Mesenteric fat pad (tissue), 1 donor: ENCODE measurements around the gene VPS13D. TPM values are rescaled to one million over a fixed set of nuclear protein-coding genes. Genes with fewer than 3 reads are reported as not detected.

Experiments
- DNase-seq: peaks from one replicate; pipeline ENCODE4 v3.0.0-alpha.2; 2020; ENCODE audit warnings: low spot score
- long read RNA-seq: library from polyadenylated mRNA; unstranded; transcript quantifications from one replicate; pipeline ENCODE4 v2.0.0, GENCODE V29; 2020
- total RNA-seq: library from RNA; stranded (reverse); fragmentation: NEBNext Ultra II Directional; extraction: Animal tissue kit (Norgen Biotek cat#: 25700); gene quantifications from one replicate; pipeline ENCODE4 v1.2.1, GENCODE V29; 2021
- donor health status: DM: yes; HTN: yes; CAD: no.

Gene VPS13D
- total RNA-seq = 143 TPM
- long read RNA-seq, transcript VPS13D-220 (3 exons, 554 nt) = major isoform, 13 of 253 reads
- long read RNA-seq, partial matches to known transcripts = 50 of 253 reads
- long read RNA-seq, other reads (novel, unspliced or antisense) = 185 of 253 reads

GRCh38 chr1:12229835-12230548 lies at the start of gene VPS13D:
TSS of gene VPS13D (plus strand) at chr1:12230030. CDS start at chr1:12234267, 4,237 bp downstream.
- peak; percentile 95 for DNase-seq

DNA sequence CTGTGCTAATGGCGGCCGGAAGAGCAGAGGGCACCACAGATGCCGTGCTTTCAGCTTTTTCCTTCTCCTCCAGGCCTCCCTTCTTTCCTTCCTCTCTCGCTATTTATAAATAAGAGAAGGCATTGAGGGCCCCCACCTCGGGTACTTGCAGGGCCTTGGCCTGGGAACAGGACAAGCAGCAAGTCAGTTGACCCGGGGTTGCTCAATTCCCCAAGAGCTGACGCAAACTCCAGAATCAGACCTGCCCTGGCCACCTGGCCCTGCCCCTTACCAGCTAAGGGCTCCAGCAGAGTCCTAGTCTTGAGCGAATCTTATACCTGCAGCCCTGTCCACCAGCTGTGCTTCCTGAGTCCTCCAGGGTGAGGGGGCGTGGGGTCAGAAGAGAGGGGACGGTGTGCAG lies 49.5 kb upstream of the VPS13D start:
- no peak for DNase-seq

- DNase-seq = no peak
Observed at GRCh38 chr1:12180903-12181302, 48.9 kb upstream of the VPS13D start.

GRCh38 chr1:12181568-12181967 lies 48.3 kb upstream of the VPS13D start:
- no peak for DNase-seq

DNA sequence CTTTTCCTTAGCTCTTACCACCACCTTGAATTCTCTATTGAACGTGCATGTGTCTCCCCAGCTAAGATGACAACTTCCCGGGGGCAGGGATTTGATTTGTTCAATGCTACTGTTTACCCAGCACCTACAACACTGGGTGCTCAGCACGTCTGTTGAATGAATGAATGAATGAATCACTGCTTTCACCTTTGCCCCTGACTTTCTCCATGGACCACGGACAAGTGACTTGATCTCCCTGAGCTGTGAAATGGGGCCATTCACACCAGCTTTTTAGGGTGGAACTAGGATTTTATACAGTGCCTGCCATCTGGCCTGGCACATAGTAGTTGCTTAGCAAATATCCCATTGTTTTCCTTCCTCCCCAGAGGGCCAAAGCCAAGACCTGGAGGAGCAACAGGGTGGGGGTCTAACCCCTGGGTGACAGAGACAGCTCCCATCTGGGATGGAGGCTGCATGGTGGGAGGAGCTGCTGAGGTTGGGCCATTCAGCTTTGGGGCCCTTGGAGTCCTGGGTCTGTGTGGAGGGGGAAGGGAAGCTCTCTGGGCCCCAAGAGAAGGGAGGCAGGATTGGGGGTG lies 47.3 kb upstream of the VPS13D start:
- DNase-seq = no peak

- no peak for DNase-seq
Observed at GRCh38 chr1:12183095-12183794, 46.6 kb upstream of the VPS13D start.

- no peak for DNase-seq
Observed at GRCh38 chr1:12184008-12184681, 45.7 kb upstream of the VPS13D start.

DNA sequence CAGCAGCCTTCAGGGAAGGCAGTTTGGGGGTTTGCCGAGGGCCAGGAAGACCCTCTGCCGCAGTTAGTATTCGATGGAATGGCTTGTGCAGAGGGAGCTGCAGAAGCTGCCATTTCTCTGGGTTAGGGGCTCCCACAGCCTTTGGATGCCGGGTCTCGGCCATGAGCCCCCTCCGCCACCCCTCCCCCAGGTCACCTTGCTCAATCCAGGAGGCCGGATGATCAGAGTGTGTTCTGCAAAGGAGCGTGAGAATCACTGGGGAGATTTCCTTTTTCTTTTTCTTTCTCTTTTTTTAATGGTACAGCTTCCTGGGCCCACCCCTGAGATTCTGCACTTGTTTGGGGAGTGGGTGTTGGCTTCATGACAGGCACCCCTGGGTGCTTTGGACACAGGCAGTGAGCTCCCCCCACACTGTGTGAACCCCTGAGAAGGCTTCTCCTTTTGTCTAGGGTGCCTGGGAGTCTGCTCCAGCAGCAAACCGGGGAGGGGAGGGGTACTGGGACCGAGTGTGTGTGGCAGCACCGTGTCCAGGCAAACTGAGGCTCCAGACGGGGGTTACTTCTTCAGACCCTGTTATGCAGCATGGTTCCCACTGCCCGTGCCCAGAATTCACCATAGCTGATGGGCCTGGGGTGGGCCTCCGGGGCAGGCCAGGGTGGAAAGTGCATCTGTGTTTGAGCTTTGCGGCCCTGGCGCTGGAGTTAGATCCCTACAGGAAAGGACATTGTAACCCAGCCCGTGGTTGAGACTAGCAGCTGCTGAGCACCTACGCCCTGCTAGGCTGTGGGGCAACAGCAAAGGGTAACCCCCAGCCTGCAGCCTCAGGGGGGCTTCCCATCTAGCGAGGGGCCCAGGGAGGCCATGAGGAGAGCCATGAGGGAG lies 44.6 kb upstream of the VPS13D start:
- no peak for DNase-seq

DNA sequence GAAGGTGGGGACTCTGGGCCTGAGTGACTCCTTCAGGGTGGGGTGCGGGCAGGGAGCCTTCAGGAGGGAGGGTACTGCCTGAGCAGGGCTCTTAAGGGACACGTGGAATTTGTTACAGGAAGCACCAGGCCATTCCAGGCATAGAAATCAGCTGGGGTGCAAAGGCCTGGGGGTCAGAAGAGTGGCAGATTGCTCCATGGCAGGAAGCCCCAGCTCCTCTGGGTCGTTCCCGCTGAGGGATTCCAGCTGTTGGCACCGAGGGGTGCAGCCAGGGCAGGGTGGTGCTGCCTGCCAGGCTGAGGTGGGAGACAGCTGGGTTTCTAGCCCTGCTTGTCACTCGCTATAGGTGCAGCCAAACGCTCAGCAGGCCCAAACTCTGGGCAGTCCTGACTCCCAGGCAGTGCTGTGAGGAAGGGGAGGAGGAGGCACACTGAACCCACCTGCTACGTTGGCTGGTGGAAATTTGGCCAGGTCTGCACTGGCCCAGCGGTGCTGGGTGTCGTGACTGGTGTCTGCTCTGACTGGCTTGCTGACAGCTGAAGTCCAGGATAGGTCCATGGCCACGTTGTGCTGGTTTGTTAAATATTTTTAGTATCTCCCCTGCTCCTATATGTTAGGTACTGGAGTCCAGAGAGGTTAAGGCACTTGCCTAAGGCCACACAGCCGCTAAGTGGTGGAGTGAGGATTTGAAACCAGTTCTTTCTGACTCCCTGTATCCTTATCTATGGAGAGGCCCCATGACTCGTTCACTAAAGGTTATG lies 43.7 kb upstream of the VPS13D start:
- DNase-seq = no peak

DNA sequence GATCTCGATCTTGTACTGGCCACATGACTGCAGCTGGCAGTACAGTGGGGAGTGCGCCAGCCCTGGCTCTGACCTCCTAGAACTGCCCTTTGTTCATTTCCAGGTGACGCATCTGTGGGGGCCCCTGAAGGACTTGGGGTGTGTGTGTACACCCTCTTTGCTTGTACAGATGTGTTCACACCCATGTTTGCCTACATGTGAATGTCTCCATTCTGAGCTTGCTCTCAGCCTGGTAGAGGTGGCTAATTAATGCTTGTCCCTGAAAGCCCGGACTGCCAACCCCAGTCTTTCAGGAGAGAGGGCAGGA lies 43.2 kb upstream of the VPS13D start:
- DNase-seq = no peak

- no peak for DNase-seq
Observed at GRCh38 chr1:12188115-12188514, 41.7 kb upstream of the VPS13D start.

DNA sequence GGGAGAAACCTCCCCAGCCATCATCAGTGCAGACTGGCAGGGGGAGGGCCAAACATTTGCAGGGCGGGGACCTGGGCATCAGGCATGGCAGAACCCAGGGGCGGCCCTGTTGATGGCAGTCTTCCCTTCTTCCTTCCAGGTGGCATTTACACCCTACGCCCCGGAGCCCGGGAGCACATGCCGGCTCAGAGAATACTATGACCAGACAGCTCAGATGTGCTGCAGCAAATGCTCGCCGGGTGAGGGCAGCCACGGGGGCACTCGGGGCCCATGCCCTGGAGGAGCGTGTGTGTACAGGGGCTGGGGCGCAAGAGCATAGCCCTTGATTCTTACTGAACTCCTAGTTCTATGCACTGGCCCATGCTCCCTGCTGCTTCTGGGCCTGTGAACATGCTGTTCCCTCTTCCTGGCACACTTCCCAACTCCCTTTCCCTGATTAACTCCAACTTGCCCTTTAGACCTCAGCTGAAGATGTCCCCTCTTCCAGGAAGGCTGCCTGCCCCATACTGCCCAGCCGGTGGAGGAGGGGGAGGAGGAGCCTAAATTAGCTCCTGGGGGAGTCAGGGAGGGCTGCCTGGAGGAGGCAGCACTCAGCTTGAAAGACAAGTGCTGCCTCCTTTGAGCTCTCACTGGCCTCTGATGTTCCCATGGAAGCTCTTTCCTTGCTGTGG lies 41.0 kb upstream of the VPS13D start:
- no peak for DNase-seq

- no peak for DNase-seq
Observed at GRCh38 chr1:12189328-12189682, 40.5 kb upstream of the VPS13D start.

- no peak for DNase-seq
Observed at GRCh38 chr1:12191242-12192032, 38.4 kb upstream of the VPS13D start.

DNA sequence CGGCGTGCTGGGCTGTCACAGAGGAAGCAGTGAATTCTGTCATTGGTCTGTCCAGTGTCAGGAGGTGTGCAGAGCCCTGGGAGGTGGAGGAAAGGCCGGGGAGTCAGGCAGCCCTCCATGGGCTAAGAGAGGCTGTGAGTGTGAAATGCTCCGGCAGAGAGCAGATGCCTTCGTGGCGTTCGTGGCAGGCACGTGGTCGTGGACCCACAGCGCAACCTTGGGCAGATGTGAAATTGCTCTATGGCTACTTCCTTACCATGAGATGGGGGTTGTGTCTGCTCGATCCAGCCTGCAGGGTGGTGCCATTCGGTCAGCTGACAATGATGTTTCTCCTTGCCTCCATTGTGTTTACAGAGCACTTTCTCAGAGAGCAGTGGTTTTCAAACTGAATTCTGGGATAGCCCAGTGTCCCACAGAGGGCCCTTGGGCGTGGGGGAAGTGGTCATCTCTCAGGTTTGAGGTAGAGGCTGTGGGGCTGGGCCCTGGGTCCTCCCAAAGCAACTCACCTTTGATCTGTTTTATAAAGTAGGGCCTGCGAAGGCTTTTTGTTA lies 35.1 kb upstream of the VPS13D start:
- DNase-seq = no peak

- no peak for DNase-seq
Observed at GRCh38 chr1:12195416-12195815, 34.4 kb upstream of the VPS13D start.

DNA sequence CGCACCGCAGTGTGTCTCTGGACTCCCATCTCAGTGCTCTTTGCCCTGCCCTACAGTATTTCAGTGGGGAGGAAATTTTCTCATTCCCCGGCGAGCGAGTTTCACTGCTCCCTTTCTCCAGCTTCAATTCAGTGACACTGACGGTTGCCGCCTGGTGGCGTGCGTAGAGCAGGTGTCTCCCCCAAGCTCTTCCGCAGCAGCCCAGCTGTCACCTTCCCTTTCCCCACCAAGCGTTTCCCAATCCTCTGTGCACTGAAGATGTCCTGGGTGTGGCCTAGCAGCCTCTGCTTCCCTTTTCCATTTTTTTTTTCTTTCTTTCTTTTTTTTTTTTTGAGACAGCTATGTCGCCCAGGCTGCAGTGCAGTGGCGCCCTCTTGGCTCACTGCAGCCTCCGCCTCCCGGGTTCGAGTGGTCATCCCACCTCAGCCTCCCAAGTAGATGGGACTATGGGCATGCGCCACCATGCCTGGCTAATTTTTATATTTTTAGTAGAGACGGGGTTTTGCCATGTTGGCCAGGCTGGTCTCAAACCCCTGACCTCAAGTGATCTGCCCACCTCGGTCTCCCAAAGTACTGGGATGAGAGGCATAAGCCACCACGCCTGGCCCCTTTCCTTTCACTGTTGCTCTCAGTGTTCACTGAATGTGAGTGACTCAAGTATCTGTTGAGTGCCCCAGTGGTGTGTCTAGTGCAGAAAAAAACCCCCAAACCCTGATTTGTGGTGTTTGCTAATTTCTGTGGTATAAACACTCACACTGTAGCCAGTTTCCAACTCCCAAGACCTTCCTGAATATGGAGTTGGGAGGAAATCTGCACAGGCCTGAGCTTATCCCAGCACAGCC lies 33.0 kb upstream of the VPS13D start:
- DNase-seq = no peak

DNA sequence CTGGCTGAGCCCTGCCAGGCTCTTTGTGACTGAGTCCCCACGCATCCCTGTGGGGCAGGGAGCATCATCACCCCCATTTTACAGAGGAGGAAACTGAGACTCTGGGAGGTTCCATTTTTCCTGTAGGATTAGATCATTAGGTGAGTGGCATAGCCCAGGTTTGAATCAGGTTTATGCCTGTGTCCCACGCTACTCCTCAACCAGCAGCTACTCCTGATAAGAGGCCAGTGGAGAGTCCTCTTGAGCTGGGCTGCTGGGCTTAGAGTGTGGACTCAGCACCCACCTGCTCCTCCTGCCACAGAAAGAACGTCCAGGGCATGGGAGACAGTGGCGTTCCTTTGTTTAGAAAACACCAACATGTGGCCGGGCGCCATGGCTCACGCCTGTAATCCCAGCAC lies 32.3 kb upstream of the VPS13D start:
- DNase-seq = no peak
